K562 (cell line): ENCODE measurements around the gene LIPE. TPM values are rescaled to one million over a fixed set of nuclear protein-coding genes. Genes with fewer than 3 reads are reported as not detected.

Source experiments
- CBFA2T2 ChIP-seq: fragments of 450-650 bp; conservative IDR thresholded peaks from 2 replicates; pipeline ENCODE4 v1.6.1; 2017; ENCODE audit warnings: mild to moderate bottlenecking
- CREB5 ChIP-seq: fragments of 250-450 bp; sonication (Bioruptor Pico); IDR thresholded peaks from 2 replicates; pipeline ENCODE4 v1.5.0; 2020; ENCODE audit warnings: mild to moderate bottlenecking
- GMEB1 ChIP-seq: fragments of 250-450 bp; sonication (Bioruptor Pico); IDR thresholded peaks from 2 replicates; pipeline ENCODE4 v1.4.0; 2020; ENCODE audit warnings: mild to moderate bottlenecking
- HDGF ChIP-seq: fragments of 450-650 bp; IDR thresholded peaks from 2 replicates; pipeline ENCODE4 v1.6.1; 2016
- JUNB ChIP-seq: fragments of 450-650 bp; formaldehyde crosslinking; conservative IDR thresholded peaks from 2 replicates; pipeline ENCODE4 v1.4.0; 2020; ENCODE audit warnings: mild to moderate bottlenecking
- MITF ChIP-seq: IDR thresholded peaks from 2 replicates; pipeline ENCODE4 v1.6.1; 2014; ENCODE audit warnings: antibody characterized with exemption
- MLLT1 ChIP-seq, 2 experiments: fragments of 450-650 bp; IDR thresholded peaks; 2 replicates each; pipeline ENCODE4 v1.6.1; 2016
- PATZ1 ChIP-seq: fragments of 250-450 bp; sonication (Bioruptor Pico); IDR thresholded peaks from 2 replicates; pipeline ENCODE4 v1.5.0; 2020; ENCODE audit warnings: mild to moderate bottlenecking, borderline replicate concordance
- PTRF ChIP-seq: fragments of 450-650 bp; IDR thresholded peaks from 2 replicates; pipeline ENCODE4 v1.6.1; 2016; ENCODE audit warnings: mild to moderate bottlenecking, missing genetic modification characterization, missing compliant biosample characterization
- TBL1XR1 ChIP-seq, 2 experiments: IDR thresholded peaks; 2 replicates each; pipeline ENCODE4 v1.6.1; 2012; ENCODE audit warnings: improper control_type of control experiment in 2 of 2, low read length in 2 of 2, mild to moderate bottlenecking in 1 of 2
- TCF15 ChIP-seq: fragments of 250-450 bp; sonication (Bioruptor Pico); IDR thresholded peaks from 2 replicates; pipeline ENCODE4 v1.8.0; 2022; ENCODE audit warnings: moderate library complexity, mild to moderate bottlenecking, inconsistent platforms
- ZBTB1 ChIP-seq: sonication (generic); formaldehyde crosslinking; IDR thresholded peaks from 2 replicates; pipeline ENCODE4 v1.8.1; 2023; ENCODE audit warnings: missing genetic modification reagents, low read depth, mild to moderate bottlenecking, borderline replicate concordance
- ZNF175 ChIP-seq: fragments of 200-800 bp; sonication (Bioruptor generic); IDR thresholded peaks from 2 replicates; pipeline ENCODE4 v1.6.1; 2016; ENCODE audit warnings: low read depth, mild to moderate bottlenecking, missing genetic modification characterization, missing compliant biosample characterization
- ZNF232 ChIP-seq: sonication (generic); formaldehyde crosslinking; IDR thresholded peaks from 2 replicates; pipeline ENCODE4 v1.8.0; 2022; ENCODE audit warnings: mild to moderate bottlenecking, missing genetic modification reagents
- ZNF280A ChIP-seq: fragments of 450-650 bp; IDR thresholded peaks from 2 replicates; pipeline ENCODE4 v1.6.1; 2018; ENCODE audit warnings: mild to moderate bottlenecking, low read depth; ENCODE audit not compliant: partially characterized antibody
- ZNF668 ChIP-seq: fragments of 250-450 bp; sonication (Bioruptor Pico); IDR thresholded peaks from 2 replicates; pipeline ENCODE4 v1.8.0; 2022; ENCODE audit warnings: mild to moderate bottlenecking, inconsistent platforms
- polyA plus RNA-seq, 8 experiments: library from polyadenylated mRNA; depleted of rRNA in 4 of 8; stranded (reverse) in 5 of 8; unstranded in 3 of 8; fragments of >200 nt; fragmentation: Nextera tagmentation in 2 of 8; fragmentation: Illumina TruSeq in 1 of 8; extraction: Ambion mirVana in 2 of 8; extraction: Trizol in 1 of 8; gene quantifications; 2 replicates each; pipeline versions ENCODE4 v1.2.1 to v1.2.3, GENCODE V29; 2011 to 2014; ENCODE audit warnings: inconsistent platforms in 1 of 8, missing spikeins in 1 of 8
- total RNA-seq, 7 experiments: library from RNA; depleted of rRNA in 6 of 7; stranded (reverse); fragments of >200 nt in 6 of 7; fragmentation: Illumina TruSeq in 2 of 7; extraction: Trizol in 2 of 7; gene quantifications; 2 replicates each; pipeline versions ENCODE4 v1.2.1 to v1.2.3, GENCODE V29; 2011 to 2021; ENCODE audit warnings: low replicate concordance in 1 of 7

Gene LIPE
- total and polyA plus RNA-seq, 9 of the 15 experiments (the other 6 are each of a cell fraction or from before 2014, with no cell fraction given), result 0.22 TPM; not detected in 8

- TF ChIP-seq TCF15 (CRISPR knock-in tag) (no peak), MLLT1 (IDR thresholded peaks at IDR 0.05) (0 out of 4 replicates have a peak, but pooled peaks of 1 of the 2 experiments have one; percentile 70), ZNF668 (CRISPR knock-in tag) (no peak), JUNB (CRISPR knock-in tag) (no peak), ZNF175 (CRISPR knock-in tag) (no peak; the same call in 1 of the 2 replicates), ZNF232 (CRISPR knock-in tag) (no peak), PTRF (tag) (no peak), ZBTB1 (CRISPR knock-in tag) (no peak), HDGF (peak; percentile 62; the same call in 1 of the 2 replicates), ZNF280A (no peak), PATZ1 (no peak), CREB5 (no peak), TBL1XR1 (IDR thresholded peaks at IDR 0.05; ENCODE audit: low read length in 2 of 2) (no peak), CBFA2T2 (no peak), GMEB1 (CRISPR knock-in tag) (no peak), MITF (no peak)
Measured at GRCh38 chr19:42396381-42397262, 30.6 kb downstream of the LIPE start (continued).
